Measurements from ENCODE around the gene SRSF7. TPM values are rescaled to one million over a fixed set of nuclear protein-coding genes. Genes with fewer than 3 reads are reported as not detected.
"Not testable (repeated sequence)": the region's sequence is repeated elsewhere in the genome, so short reads cannot be mapped to it uniquely, and the experiment has no call there.

The SRSF7 gene
- total and polyA plus RNA-seq, 4 donors, result 49.8 to 111 (median 65.2) TPM

- TF ChIP-seq, protein P1, sequence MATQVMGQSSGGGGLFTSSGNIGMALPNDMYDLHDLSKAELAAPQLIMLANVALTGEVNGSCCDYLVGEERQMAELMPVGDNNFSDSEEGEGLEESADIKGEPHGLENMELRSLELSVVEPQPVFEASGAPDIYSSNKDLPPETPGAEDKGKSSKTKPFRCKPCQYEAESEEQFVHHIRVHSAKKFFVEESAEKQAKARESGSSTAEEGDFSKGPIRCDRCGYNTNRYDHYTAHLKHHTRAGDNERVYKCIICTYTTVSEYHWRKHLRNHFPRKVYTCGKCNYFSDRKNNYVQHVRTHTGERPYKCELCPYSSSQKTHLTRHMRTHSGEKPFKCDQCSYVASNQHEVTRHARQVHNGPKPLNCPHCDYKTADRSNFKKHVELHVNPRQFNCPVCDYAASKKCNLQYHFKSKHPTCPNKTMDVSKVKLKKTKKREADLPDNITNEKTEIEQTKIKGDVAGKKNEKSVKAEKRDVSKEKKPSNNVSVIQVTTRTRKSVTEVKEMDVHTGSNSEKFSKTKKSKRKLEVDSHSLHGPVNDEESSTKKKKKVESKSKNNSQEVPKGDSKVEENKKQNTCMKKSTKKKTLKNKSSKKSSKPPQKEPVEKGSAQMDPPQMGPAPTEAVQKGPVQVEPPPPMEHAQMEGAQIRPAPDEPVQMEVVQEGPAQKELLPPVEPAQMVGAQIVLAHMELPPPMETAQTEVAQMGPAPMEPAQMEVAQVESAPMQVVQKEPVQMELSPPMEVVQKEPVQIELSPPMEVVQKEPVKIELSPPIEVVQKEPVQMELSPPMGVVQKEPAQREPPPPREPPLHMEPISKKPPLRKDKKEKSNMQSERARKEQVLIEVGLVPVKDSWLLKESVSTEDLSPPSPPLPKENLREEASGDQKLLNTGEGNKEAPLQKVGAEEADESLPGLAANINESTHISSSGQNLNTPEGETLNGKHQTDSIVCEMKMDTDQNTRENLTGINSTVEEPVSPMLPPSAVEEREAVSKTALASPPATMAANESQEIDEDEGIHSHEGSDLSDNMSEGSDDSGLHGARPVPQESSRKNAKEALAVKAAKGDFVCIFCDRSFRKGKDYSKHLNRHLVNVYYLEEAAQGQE (IDR thresholded peaks at IDR 0.05), result no peak
- TF ChIP-seq HNF4A (conservative IDR thresholded peaks at IDR 0.05) (no peak), GABPA (IDR thresholded peaks at IDR 0.05 in 1 of 2, conservative IDR thresholded peaks at IDR 0.05 in 1 of 2) (no peak)
These were observed 32.6 kb downstream of the SRSF7 start (continued) for GRCh38 chr2:38718601-38719000.

- no peak overlapping the region for H3K9ac ChIP-seq (ENCODE audit: low read depth in 1 of 2, low read length in 2 of 2)
- DNase-seq (ENCODE audit: low spot score), result no peak
- H3K4me3 ChIP-seq (ENCODE audit: low read depth in 1 of 3, low read length in 3 of 3), result no peak overlapping the region
- H3K36me3 ChIP-seq (ENCODE audit: control insufficient read depth in 4 of 4, insufficient read depth in 3 of 4, low read depth in 1 of 4, low read length in 3 of 4), result peaks cover 3 to 16% (median 5%) of the 10 kb centered on the region in 4 donors
- no peaks in the 10 kb centered on the region for H3K27me3 ChIP-seq (ENCODE audit: control insufficient read depth in 4 of 4, insufficient read depth in 4 of 4, low read length in 3 of 4)
- TF ChIP-seq SP1 (IDR thresholded peaks at IDR 0.05), result no peak
- no peak for TF ChIP-seq FOXA2 (IDR thresholded peaks at IDR 0.05)
- no peak for TF ChIP-seq FOXA1 (IDR thresholded peaks at IDR 0.05)
- no peak for TF ChIP-seq RXRA (IDR thresholded peaks at IDR 0.05)
- no peak for TF ChIP-seq JUND (IDR thresholded peaks at IDR 0.05)
- TF ChIP-seq NR2F2 (IDR thresholded peaks at IDR 0.05), result no peak
- no peak for TF ChIP-seq EGR1 (IDR thresholded peaks at IDR 0.05; ENCODE audit: low read depth in 2 of 2)
- no peak for TF ChIP-seq YY1 (IDR thresholded peaks at IDR 0.05)
- no peak for TF ChIP-seq ATF3 (IDR thresholded peaks at IDR 0.05)
- TF ChIP-seq, protein P2, sequence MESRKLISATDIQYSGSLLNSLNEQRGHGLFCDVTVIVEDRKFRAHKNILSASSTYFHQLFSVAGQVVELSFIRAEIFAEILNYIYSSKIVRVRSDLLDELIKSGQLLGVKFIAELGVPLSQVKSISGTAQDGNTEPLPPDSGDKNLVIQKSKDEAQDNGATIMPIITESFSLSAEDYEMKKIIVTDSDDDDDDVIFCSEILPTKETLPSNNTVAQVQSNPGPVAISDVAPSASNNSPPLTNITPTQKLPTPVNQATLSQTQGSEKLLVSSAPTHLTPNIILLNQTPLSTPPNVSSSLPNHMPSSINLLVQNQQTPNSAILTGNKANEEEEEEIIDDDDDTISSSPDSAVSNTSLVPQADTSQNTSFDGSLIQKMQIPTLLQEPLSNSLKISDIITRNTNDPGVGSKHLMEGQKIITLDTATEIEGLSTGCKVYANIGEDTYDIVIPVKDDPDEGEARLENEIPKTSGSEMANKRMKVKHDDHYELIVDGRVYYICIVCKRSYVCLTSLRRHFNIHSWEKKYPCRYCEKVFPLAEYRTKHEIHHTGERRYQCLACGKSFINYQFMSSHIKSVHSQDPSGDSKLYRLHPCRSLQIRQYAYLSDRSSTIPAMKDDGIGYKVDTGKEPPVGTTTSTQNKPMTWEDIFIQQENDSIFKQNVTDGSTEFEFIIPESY (IDR thresholded peaks at IDR 0.05), result no peak
- no peak for TF ChIP-seq HNF4G (IDR thresholded peaks at IDR 0.05)
- TF ChIP-seq, protein P1 (IDR thresholded peaks at IDR 0.05), result no peak
- TF ChIP-seq GABPA (IDR thresholded peaks at IDR 0.05 in 1 of 2, conservative IDR thresholded peaks at IDR 0.05 in 1 of 2), result no peak
- TF ChIP-seq TAF1 (conservative IDR thresholded peaks at IDR 0.05), result no peak
- TF ChIP-seq MAX (IDR thresholded peaks at IDR 0.05), result no peak
- TF ChIP-seq RAD21 (IDR thresholded peaks at IDR 0.05), result no peak
- no peak for TF ChIP-seq CTCF (IDR thresholded peaks at IDR 0.05; ENCODE audit: low read depth, low read length, missing input control)
- TF ChIP-seq HNF4A (conservative IDR thresholded peaks at IDR 0.05), result no peak
- H3K4me1 ChIP-seq (ENCODE audit: control insufficient read depth in 4 of 4, insufficient read depth in 4 of 4, low read length in 3 of 4), result peaks cover 0 to 2% (median 0%) of the 10 kb centered on the region in 4 donors
- H3K9me3 ChIP-seq (ENCODE audit: control insufficient read depth in 4 of 4, low read length in 3 of 4), result no peaks in the 10 kb centered on the region
- no peak overlapping the region for H3K27ac ChIP-seq (ENCODE audit: low read depth in 1 of 2, low read length in 2 of 2)
- WGBS, result 87% methylated on average over 6 of the region's 6 CpGs
These were observed 35.0 kb downstream of the SRSF7 start for GRCh38 chr2:38716185-38716584.

GRCh38 chr2:38714941-38715340, 36.2 kb downstream of the SRSF7 start:
- not testable (repeated sequence) for H3K27me3 ChIP-seq (ENCODE audit: control insufficient read depth in 4 of 4, insufficient read depth in 4 of 4, low read length in 3 of 4); H3K4me1 ChIP-seq (ENCODE audit: control insufficient read depth in 4 of 4, insufficient read depth in 4 of 4, low read length in 3 of 4); H3K4me3 ChIP-seq (ENCODE audit: low read depth in 1 of 3, low read length in 3 of 3); DNase-seq (ENCODE audit: low spot score); H3K9ac ChIP-seq (ENCODE audit: low read depth in 1 of 2, low read length in 2 of 2); H3K27ac ChIP-seq (ENCODE audit: low read depth in 1 of 2, low read length in 2 of 2); H3K9me3 ChIP-seq (ENCODE audit: control insufficient read depth in 4 of 4, low read length in 3 of 4)
- H3K36me3 ChIP-seq (ENCODE audit: control insufficient read depth in 4 of 4, insufficient read depth in 3 of 4, low read depth in 1 of 4, low read length in 3 of 4), result peaks cover 3 to 17% (median 7%) of the 10 kb centered on the region in 4 donors
- 72% methylated on average over 1 of the region's 1 CpG for WGBS
